ENCODE measurements around the gene KCNC3.

Gene KCNC3

GRCh38 chr19:50326101-50326664, 3.0 kb downstream of the KCNC3 start:
- DNase-seq: no peak

- peak; percentile 100 for DNase-seq
These were observed 3.7 kb downstream of the KCNC3 start for GRCh38 chr19:50325310-50326100.

- no peak for DNase-seq
These were observed 4.8 kb downstream of the KCNC3 start for GRCh38 chr19:50324331-50324730.

DNA sequence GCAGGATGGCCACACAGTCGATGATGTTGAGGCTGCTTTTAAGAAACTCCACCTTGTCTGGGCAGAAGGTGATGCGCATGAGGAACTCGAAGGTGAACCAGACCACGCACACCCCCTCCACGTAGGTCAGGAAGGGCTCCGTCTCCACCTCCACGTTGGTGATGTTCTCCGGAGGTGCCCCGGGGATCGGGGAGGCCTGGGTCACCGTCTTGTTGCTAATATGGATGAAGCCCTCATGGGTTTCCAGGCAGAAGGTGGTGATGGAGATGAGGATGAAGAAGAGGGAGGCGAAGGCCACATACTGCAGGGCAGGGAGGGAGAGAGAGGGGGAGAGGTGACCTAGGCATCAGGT, 5.4 kb downstream of the KCNC3 start:
- no peak for DNase-seq

DNA sequence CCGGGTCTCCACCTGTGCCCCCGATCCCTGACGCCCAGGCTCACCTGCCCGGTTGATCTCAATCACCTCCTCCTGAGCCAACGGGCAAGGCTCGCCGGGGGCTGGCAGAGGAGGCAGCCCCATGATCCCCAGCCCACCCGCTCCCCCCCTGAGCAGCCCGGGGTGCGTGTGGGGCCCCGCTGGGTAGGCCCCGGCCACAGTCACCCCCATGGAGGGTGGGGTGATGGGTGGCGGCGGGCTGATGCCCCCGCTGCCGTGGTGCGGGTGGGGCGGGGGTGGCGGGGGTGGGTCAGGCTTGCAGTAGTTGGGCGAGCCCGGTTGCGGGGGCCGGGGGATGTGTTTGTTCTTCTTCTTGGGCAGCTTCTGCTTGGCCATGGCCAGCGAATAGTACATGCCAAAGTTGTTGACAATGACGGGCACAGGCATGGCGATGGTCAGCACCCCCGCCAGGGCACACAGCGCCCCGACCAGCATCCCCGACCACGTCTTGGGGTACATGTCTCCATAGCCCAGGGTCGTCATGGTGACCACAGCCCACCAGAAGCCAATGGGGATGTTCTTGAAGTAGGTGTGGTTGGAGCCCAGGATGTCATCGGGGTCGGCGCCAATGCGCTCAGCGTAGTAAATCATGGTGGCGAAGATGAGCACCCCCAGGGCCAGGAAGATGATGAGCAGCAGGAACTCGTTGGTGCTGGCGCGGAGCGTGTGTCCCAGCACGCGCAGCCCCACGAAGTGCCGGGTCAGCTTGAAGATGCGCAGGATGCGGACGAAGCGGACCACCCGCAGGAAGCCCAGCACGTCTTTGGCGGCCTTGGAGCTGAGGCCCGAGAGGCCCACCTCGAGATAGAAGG, 6.0 kb downstream of the KCNC3 start:
- no peak for DNase-seq

GRCh38 chr19:50322234-50322633, 6.9 kb downstream of the KCNC3 start:
- no peak for DNase-seq

DNA sequence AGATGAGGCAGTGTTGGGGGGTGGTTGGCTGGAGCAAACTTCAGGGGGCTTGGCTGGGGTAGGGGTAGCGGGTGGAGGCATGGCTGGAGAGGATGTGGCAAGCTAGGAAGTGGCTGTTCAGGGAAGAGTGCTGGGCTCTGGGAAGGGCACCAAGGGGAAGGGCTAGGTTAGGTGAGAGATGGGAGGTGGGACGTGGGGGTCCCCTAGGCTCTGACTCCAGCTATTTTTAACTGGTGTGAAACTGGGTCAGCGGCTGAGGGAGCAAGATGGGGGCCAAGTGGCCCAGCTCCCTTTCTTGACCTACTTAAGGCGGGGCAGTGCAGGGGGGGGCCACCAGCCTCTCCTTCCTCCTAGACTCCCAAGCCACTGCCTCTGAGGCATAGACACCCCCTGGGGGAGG, 7.3 kb downstream of the KCNC3 start:
- no peak for DNase-seq

- no peak for DNase-seq
These were observed 8.6 kb downstream of the KCNC3 start for GRCh38 chr19:50320596-50320995.

DNA sequence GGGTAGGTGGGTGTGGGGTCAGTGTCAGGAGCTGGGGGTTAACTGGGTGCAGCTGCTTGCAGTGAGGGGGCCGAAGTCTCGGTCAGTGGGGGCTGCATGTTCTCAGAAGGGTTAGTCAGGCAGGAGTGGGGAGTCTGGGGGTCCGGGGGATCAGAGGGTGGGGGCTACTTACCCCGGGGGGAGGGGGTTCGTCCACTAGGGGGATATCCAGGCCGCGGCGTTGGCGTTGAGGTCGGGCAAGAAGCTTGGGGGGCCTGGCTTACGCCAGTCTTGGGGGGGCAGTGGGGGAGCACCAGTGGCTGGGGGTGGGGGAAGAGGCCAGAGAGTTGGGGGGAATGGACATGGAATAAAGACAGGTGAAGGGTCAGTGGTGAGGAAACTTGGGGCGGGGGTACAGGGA, 9.1 kb downstream of the KCNC3 start:
- no peak for DNase-seq

- no peak for DNase-seq
These were observed 10.0 kb downstream of the KCNC3 start for GRCh38 chr19:50319156-50319555.

- DNase-seq: no peak
These were observed 10.7 kb downstream of the KCNC3 start for GRCh38 chr19:50318438-50318837.

DNA sequence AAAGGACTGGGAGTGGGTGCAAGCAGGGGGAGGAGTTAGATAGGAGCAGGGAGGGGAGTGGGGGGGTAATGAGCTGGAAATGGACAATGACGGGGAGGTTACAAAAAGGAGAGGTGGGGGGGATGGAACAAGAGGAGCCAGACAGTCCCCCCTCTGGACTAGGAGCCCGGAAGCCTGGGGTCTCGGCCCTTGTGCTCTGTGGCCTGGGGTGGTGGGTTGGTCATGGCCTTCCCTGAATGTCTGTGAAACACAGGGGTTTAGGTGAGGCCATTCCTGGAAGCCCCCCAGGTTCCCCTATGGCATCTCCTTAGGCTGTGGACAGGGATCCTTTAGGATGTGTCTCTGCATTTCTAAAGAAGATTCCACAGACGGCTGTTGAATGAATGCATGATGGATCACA, 12.1 kb downstream of the KCNC3 start:
- no peak for DNase-seq

- DNase-seq: no peak
These were observed 13.3 kb downstream of the KCNC3 start for GRCh38 chr19:50315773-50316448.

DNA sequence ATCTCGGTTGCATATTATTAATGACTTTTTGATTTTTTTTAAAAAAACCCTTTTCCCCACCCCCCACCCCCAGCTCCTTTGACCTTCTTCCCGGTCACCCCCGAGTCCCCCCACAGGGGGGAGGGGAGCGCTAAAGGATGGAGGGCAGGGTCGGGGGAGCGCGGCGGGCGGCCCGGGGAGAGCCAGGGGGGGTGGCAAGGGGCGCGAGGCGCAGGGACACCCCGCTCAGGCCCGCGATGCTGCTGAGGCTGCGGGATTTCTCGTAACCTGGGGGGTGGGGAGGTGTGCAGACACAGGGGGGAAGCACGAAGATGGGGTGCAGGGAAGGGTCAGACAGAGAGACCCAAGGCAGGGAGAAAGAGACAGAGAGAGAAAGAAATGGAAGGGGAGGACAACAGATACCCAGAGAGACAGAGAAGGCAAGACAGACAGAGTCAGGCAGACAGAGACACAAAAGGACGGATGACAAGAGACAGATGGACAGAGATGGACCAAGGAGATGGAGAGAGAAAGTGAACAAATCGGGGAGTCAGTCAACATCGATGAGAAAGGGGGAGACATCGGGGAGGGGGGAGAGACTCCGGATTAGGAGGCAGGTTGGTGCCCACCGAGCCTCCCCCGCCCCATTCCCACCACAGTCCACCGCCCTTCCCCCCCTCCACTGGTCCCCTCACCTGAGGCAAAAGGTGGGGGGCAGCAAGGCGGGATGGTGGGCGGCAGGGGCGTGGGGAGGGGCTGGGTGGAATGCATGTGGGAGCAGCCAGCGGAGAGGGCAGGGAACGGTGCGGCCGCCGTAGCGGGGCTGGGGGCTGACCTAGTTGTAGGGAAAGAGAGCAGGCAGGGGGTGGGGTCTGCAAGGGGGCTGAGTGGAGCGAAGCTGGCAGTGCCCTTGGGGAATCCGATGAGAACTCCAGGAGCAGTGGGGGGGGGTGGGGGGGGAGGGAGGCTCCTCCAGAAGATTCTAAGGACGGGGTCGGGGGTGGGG, 14.2 kb downstream of the KCNC3 start:
- no peak for DNase-seq

DNA sequence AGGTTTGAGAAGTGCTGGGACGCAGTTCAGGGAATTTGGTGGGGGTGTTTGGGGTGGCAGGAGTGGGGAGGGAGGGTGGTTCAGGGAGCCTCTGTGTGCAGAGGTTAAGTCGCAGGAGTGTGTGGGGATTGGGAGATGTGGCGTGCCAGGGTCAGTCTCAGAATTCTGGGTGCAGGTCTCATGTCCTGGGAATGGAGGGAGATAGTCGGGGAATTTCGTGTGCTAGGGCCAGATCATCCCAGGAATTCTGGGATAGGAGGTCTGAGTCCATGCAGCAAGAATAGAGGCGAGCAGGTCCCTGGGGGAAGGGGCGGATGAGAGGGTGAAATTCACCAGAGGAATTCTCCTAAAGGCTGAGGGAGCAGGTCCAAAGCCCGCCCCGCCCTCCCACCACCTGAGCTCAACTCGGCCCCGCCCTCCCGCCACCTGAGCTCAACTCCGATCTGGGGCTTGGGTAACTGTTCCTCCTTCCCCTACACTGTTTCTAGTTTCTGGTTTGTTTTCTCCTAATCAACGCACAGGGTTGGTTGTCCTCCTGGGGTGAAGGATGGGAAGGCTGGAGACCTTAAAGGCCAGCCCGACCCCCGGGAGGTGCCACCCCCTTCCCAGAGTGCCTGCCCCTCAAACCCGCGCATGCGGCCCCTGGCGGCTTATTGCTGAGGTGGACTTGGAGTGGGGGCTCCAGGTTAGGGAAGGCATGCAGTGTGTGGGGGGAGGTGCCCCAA, 15.2 kb downstream of the KCNC3 start:
- DNase-seq: no peak

DNA sequence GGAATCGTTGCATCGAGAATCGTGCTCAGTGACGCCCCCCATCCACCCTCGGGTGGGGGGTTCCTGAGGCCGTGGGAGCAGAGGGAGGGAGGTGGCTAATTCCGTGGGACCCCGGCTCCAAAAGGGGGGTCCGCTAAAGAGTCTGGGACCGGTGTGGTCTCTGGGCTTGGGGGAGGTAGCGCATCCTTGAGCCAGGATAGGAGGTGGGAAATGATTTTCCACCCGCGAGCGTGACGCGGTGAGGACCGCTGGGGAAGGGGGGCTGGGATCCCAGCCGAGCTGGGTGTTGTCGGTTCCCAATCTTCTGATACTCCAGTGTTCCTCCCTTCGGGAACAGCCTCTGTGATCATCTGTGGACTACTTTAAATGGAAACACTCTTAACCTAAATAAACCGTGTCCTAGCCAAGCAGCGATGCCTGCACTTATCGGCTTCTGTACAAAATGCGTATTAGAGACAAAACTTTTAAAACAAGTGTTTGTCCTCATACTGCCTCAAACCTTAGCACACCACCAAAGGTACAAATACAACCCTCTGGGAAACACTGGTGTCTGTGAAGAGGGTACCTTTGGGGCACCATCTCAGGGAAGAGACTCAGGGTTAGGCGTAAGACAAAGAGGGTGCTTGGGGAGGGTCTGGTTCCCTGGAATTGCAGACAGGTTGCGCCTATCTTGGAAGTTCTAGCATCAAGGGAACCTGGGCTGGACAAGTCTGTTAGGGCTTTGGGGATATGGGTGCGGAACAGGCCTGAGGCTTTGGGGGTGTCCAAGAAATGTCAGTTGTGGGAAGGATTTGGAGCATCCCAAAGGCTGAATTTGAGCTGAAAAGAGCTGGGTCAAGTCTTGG, 16.0 kb downstream of the KCNC3 start:
- DNase-seq: no peak

GRCh38 chr19:50311723-50312635, 17.2 kb downstream of the KCNC3 start:
- no peak for DNase-seq

DNA sequence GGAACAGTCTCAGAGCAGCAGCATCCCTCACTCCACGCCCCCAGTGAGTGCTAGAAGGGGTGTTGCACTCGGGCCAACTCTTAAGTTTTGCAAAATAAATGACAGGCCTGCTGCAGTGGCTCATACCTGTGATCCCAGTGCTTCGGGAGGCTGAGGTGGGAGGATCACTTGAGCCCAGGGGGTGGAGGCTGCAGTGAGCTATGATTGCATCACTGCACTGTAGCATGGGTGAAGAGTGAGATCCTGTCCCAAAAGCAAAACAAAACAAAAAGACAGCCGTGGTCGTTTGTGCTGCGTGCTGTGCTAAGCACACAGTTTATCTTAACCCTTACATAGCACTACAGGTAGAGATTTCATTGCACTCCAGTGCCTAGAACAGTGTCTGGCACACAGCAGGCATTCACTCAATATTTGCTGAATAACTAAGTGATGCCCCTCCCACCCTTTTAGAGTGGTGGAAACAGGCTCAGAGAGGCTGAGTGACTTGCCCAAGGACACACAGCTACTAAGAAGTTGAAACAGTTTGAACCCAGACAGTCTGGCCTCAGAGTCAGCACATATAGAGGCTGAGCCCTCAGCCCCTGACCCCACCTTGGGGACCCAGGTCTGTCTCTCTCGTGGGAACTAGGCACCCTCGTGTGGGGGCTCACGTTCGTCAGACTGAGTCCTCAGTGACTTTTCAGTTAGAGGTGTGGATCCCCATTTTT, 18.3 kb downstream of the KCNC3 start:
- DNase-seq: no peak

All from 8988T (cell line).